Hepatic stellate cell (primary cell): ENCODE measurements around the gene PTPRN2.

Source experiments
- DNase-seq: peaks from one replicate; pipeline ENCODE4 v3.0.0; 2011; ENCODE audit warnings: low spot score

Gene PTPRN2

DNA sequence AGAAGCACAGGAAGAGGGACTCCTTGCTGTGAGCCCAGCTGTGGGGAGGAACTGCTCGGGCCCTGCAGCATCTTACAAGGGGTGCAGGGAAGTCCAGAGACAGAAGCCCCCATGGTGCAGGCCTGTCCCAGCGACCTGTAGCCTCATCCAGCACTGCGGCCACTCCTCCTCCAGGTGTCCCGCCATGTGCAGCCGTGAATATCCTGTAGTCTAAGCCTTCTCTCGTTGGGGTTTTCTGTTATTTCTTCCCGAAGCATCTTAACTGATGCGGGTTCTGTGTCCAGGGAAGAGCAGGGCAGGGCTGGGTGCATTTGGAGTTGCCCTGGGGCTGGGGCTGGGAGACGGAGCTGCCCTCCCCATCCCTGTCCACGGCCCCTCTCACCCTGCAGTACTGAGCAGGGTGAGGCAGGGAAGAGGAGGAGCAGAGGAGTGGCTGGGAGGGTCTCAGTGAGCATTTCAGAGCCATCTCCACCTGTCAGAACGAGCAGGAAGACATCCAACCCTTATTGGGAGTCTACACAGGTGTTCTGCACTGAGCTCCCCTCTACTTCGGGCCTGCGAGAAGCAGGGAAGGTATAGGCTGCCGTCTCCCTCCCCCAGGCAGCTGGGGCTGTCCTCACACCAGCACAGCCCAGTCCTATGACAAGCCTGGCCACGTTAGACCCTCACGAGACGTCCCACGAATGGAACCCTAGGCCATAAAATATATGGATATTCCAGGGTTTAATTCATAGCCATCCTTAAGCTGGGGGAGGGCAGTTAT, 756.3 kb downstream of the PTPRN2 start:
- DNase-seq = no peak

DNA sequence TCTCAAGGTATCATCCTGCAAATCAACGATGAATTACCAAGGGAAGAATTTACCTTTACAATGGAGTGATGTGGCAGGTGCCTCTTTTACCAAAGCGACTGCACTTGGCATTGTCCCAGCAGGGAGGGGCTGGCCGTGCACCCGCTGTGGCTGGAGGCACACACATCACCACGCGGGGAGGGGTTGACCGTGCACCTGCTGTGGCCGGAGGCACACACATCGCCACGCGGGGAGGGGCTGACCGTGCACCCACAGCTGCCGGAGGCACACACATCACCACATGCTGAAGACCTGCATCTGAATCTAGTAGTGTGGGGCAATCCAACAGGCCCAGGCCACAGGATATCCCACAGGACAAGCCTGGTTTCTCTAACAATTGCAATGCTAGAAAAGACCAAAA, 757.3 kb downstream of the PTPRN2 start:
- no peak for DNase-seq

DNA sequence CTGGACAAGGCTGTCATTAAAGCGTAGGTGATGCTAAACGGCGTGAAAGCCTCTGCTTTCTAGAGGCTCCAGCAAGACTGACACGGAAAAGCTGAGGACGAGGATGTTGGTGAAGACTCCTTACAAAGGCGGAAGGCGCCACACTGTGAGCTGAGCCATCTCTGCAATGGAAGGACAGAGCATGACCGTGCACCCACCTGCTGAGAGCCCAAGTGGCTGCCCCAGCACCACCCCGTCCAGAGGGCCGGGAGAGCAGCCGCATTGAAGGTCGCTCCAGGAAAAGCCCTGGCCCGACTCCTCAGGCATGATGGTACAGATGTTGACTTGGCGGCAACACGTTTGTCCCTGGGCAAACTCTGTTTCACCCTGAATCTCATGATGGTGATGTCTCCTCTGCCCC, 758.1 kb downstream of the PTPRN2 start:
- DNase-seq = no peak

DNA sequence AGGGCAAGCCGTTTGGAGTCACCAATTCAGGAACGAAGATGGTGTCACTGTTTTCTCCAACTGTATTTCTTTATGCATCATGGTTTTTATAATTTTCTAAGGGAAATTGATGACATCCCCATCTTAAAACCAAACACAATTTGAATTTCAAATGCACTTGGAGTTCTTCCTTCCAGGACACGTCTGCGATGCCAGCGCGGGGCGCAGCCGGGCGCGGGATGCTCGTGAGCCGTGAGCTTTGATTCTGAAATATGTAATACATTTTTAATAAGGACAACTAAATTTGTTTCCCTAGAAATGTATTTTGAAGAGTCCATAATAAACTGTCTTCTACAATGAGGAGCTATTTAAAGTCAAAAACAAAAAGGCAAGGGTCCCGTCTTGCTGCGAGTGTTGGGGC, 758.7 kb downstream of the PTPRN2 start:
- no peak for DNase-seq

DNA sequence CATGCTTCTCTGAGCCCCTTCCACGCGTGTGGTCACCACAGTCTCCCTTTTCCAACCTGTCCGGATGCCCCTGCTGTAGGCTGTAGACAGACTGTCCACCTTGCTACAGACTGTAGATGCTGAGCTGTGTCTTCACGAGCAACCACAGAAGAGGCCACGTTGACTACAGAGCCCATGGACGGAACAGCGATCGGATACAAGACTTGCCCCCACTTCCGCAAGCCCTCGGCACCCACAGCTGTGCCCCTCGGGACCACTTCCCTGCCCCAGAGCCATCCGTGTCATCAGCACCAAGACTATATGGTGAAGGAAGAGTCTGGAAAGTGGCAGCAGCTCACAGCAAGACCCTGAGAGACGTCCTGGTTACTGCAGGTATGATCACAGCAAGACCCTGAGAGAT, 759.4 kb downstream of the PTPRN2 start:
- no peak for DNase-seq

DNA sequence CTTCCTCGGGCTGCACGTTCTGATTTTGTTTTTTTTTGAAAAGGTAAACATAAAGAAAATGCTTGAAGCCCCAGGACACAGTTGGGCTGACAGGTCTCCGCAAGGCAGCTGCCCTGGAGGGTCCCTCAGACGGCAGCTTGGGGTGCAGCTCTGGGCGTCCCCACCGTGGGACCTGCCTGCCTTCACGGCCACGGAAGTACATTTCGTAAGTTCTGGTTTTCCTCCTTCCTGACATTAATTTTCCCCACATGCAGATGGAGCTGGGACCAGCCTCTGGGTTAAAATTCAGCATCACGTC, 759.8 kb downstream of the PTPRN2 start:
- no peak for DNase-seq

DNA sequence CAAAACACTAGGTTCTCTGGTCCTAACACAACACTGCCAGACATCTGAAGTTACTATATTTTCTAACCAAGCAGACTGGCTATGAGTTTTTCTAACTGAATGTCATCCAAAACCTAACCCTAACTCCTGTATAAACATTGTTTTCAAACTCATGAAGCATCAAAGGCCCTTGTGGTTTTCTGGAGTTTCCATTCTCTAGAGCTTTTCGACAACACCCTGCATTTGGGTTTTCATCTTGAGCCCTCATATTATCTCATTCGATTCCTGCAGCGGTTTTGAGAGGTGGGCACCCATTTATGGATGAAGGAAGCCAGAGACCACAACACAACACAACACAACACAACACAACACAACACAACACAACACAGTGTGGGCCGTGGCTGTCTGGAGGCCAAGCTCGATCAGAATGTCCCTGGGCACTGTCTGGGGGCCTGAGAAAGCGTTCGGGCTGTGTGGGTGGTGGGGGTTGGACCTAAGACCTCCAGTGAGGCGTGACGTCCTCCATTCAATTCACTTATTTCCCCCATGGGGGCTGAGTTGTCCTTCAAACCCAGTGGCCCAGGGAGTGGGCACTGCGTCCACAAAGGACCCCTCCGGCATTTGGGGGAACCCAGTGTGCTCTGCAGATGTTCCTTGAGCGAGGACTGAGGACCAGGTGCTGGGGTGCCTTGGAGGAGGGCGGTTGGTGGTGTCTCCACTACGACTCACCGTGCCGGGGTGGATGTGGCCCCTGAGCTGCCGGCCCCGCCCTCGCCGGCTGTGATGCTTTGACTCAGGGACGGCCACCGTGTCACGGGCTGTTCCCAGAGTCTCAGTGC, 760.4 kb downstream of the PTPRN2 start:
- no peak for DNase-seq

DNA sequence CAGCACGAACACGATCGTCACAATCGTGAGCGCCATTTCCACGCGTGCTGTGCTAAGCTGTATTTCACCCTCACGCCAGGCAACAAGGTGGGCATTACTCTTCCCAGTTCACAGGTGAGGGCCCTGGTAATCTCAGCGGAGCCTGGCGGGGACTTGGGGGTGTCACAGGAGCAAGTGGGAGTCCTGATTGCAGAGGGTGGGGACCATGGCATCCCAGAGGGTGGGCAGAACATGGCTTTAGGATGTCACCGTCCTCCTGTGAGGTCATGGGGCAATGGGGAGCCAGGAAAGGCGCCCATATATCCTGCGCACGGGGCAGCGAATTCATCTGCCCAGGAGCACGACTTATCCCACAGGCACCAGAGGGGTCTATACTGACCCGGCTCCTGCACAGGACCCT, 761.1 kb downstream of the PTPRN2 start:
- DNase-seq = no peak

DNA sequence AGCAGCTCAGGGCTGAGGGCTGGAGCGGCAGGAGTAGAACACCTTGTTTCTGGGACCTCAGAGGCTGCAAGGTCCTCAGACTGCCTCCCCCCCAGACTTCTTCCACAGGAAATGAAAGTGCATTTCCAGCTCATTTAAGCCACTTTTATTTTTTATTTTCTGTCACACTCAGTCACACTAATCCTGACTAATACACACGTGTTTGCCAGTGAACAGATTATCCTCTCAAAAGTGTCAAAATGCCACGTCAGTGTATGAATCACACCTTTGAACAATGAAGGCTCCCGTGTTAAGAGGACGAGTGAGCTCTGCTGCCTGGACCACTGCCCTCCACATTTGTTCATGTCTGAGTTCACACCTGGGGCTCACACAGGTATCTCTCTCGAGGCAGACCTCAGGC, 762.3 kb downstream of the PTPRN2 start:
- no peak for DNase-seq

DNA sequence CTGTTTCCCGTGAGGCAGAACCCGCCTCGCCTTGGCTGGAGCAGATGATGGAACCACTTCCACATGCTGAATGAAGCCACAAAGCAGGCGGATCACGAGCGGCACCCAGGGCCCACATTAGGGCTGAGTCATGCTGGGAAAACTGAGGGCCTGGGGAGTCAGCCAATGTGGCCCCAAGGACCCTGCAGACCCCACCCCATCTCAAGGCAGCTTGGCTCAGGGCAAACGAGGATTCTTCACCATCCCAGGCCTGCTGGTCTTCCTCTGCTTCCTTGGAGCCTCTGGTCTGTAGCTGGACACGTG, 762.9 kb downstream of the PTPRN2 start:
- DNase-seq = no peak

DNA sequence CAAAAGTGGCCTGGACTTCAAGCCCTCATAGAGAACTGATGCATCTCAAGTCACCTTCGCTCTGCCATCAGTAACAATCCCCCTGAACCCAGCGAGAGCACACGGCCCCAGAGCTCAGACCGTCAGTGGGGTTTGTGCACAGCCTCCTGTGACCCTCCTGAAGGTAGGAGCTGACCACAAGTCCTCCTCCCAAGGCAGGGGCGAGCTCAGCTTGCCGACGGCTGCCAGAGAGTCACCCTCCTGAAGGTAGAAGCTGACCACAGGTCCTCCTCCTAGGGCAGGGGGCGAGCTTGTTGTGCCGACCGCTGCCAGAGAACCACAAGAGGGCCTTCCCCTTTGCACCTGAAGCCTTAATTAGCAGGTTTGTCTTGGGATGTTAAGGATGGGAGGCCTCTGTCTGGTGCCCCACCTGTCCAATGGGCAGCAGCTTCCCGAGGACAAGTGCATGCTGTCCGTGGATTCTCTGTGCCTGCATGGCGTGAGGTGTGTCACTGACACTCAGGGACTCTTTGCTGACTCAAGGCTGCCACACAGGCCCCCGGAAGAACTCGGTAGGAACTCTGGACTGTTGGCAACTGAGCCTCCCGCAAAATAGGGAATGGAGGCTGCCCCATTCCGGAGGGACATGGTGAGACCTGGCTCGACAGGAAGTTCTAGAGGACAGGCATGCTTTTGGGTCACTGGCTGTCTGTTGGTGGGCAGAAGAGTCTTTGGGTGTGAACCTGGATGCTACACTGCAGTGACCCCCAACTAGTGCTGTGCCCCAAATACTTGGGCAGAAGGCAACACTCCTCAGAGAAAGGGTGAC, 763.4 kb downstream of the PTPRN2 start:
- DNase-seq = no peak

DNA sequence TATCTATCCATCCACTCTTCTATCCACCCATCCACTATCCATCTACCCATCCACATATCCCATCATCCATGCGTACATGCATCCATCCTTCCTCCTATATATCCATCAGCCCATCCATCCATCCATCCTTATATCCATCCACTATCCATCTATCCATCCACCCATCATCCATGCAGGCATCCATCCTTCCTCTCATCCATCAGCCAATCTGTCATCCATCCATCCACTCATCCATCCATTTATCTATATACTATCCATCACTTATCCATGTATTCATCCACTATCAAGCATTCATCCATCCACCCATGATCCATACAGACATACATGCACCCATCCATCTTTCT, 765.0 kb downstream of the PTPRN2 start:
- no peak for DNase-seq

DNA sequence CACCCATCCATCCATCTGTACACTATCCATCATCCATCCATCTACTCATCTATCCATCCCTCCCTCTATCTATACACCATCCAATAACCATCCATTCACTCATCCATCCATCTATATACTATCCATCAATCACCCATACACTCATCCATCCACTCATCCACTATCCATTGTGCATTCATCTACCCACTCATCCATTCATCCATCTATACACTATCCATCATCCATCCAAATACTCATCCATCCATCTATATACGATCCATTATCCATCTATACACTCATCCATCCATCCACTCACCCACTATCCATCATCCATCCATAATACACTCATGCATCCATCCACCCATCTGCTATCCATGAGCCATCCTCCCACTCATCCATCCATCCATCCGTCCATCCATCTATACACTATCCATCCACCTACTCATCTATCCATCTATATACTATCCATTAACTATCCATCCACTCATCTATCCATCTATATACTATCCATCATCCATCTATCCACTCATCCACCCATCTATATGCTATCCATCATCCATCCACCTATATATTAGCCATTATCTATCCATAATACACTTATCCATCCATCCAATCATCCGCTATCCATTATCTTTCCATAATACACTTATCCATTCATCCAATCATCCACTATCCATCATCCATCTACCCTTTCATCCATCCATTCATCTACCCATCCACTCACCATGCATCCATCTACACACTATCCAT, 765.5 kb downstream of the PTPRN2 start:
- DNase-seq = no peak

DNA sequence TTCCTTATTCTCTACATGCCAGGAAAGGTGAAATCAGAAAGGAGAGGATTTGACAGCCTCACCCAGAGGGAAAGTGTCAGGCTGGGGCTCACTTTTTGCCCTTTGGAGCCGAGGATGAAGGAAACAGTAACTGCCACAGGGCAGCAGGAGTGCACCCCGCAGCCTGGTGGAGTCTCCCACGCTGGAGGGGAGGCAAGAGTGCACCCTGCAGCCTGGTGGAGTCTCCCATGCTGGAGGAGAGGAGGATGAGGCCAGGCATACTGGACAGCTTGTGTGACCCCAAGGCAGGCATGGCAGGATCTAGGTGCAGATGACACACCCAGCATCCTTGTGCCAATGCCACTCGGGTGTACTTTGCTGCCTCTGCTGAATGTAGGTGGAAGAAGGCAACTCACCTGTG, 766.8 kb downstream of the PTPRN2 start:
- no peak for DNase-seq

DNA sequence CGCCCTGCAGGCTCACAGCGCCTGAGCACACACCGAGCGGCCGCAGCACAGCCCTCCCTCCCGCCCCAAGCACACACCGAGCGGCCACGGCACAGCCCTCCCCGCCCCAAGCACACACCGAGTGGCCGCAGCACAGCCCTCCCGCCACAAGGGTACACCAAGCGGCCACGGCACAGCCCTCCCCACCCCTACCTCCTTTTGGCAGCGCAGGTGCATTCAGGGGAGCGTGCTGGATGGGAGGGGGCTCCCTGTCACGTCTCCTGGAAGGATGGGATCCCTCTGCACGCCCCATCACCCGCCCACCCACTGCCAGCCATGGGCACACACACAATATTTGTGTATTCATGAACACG, 768.2 kb downstream of the PTPRN2 start:
- no peak for DNase-seq

DNA sequence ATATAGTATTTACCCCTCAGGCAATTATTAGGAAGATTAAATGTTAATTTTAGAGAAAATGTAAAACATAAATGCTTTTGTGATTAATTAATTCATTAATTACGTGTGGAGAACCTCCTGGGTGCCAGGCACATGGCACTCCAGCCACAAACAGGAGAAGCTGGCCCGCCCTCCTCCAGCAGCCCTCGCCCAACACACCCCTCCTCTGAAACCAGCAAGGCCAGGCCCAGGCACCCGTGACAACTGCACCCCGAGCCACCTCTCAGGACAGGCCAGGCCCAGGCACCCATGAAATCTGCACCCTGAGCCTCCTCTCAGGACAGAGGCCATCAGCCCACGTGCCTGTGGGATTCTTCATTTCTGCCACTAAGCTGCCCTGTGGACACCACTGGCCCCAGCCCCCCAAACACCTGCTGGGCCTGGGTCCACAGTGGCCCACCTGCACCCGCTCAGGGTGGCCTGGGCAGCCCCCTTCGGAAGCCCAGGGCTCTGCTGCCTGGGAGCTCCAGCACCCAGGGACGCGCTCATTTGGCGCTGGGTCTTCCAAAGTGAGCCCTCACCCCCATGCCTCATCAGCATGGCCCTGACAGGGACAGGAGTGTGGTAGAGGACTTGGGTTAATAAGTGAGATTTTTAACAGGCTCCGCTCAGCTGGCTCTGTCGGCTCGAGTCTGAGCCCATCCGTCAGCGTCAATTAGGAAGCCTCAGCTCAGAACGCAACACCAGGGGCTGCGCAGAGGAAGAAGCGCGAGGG, 768.7 kb downstream of the PTPRN2 start:
- no peak for DNase-seq

DNA sequence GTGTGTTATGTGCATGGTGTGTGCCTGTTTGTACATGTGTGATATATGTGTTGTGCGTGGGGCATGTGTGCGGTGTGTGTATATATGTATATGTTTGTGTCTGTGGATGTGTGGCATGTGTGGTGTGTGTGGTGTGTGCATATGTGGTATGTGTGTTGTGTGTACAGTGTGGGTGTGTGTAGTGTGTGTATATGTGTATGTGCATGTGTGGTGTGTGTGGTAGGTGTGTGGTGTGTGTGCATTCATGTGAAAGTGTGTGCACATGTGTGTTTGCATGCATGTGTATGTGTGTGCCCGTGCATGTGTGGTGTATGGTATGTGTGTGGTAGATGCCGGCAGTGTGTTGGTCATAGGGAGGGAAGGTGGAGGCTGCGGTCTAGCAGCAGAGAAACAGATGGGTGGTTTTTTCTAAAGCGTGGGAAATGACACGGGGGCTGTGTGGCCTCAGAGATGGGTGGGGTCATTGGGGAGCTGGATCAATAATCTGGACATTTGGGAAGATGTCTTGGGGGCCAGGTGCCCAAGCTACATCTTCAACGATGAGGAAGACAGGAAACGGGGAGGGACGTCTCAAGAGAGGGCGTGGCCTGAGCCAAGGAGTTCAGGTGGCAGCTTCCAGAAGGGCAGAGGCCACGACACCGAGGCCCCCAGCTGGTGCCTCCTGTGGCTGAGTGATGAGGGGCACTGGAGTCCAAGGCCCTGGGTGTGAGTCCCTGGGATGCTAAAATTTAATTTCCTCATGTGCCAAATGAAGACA, 769.5 kb downstream of the PTPRN2 start:
- no peak for DNase-seq

DNA sequence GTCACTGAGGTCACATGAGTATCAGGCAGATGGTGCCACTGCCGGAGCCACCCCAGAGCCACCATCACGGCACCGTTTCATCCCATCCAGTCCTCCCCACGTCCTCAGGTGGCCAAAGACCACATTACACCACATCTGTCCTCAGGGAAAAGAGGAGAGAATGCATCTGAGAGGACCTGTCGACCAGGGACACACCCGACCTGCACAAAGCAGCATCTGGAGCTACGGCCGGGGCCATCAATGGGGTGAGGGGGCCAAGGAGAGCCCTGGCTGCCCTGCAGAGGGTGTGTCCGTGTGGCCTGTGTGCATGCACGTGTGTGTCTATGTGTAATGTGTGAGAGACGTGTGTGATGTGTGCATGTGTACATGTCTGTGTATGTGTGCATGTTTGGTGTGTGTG, 770.2 kb downstream of the PTPRN2 start:
- no peak for DNase-seq

DNA sequence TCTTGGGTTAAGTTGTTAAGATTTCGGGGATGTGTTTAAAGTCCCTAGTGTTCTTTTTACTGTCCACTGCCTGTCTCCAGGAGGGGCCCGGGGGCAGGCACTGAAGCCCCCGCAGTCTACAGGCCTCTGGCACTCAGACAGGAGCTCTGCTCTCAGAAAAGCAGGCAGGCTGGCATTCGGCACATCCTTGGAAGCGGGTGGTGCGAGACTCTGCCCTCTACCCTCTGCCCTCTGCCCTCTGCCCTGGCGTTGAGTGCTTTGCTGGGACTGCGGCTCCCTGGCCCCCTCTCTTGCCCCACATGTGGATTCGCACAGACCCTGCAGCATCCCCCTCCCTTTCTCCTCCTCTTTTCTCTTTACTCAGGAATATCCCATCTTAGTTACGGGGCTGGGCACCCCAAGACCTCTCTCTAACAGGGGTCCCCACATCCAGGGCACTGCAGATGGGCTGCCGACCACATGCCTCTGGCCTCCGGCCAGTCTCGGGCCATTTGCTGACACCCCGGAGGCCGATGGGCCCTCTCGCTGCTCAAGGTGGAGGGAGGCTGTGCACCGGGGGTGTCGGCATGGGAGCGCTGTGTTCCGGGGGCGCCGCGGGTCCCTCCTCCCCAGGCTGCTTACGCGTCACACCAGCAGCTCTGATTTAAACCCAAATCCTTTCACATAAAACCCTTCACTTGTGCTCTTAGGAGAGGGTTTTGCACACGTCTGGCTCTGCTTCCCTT, 770.9 kb downstream of the PTPRN2 start:
- no peak for DNase-seq

DNA sequence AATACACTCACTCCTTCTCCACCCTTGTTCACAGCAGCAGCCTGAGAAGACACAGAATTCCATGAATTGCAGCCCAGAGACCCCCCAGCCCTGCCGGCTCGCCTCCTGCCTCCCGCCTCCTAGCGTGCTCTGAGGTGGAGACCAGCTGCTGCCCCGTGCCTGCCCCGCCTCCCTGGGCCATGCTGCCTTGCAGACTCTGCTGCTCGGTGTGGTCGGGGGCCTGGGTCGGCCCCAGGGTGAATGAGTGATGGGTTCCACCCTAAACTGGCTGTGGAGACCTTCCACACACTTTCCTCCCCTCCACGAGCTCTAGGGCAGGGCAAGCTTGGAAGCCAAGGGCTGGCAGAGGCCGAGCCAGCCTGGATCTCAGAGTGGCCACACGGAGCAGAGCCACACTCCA, 771.5 kb downstream of the PTPRN2 start:
- no peak for DNase-seq

DNA sequence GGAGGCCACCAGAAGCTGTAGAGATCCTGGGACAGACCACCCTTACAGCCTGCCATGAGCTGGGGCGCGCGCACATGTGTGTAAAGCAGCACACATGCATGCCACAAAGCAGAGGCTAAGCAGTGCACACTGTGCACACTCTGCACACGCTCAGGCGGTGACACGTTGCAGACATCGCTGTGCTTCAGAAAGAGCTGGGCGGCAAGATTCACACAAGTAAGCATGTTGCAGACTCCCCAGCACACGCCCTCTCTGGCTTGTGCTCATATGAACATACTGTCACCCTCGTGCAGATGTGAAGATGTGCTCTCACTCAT, 772.0 kb downstream of the PTPRN2 start:
- no peak for DNase-seq
